Upper lobe of left lung (tissue), 4 donors: ENCODE data around the gene IFNA10.

Experiments
- CTCF ChIP-seq, 6 experiments: fragments of 450-650 bp in 4 of 6; fragments of 200-600 bp in 2 of 6; sonication (generic) in 2 of 6; IDR thresholded peaks; one replicate each; pipeline ENCODE4 v1.5.1; 2016 to 2019; ENCODE audit warnings: antibody characterized with exemption in 6 of 6
- EP300 ChIP-seq, 4 donors: sonication (generic); formaldehyde crosslinking; IDR thresholded peaks; one replicate each; pipeline ENCODE4 v1.5.1; 2017; ENCODE audit warnings: antibody characterized with exemption in 4 of 4, control low read depth in 2 of 4
- POLR2A ChIP-seq, 4 donors: fragments of 450-650 bp; IDR thresholded peaks; one replicate each; pipeline ENCODE4 v1.5.1; 2016 to 2017; ENCODE audit warnings: antibody characterized with exemption in 4 of 4, mild to moderate bottlenecking in 2 of 4
- POLR2AphosphoS5 ChIP-seq, 2 donors: sonication (generic); formaldehyde crosslinking; IDR thresholded peaks; one replicate each; pipeline ENCODE4 v1.5.1; 2017; ENCODE audit warnings: antibody characterized with exemption in 2 of 2

DNA sequence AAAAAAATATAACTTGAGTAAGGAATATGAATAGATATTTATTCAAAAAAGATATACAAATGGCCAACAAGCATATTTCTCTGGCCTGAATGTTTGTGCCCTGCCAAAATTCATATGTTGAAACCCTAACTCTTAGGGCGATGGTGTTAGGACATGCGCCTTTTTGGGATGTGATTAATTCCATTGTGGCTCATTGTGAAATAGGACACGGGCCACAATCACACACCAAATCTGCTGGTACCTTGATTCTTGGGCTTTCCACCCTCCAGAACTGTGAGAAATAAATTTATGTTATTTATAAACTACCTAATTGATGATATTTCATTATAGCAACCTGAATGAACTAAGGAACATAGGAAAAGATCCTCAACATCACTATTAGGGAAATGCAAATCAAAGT lies 34.8 kb downstream of the IFNA10 start:
- TF ChIP-seq CTCF (IDR thresholded peaks at IDR 0.05) = no peak
- no peak for TF ChIP-seq EP300 (IDR thresholded peaks at IDR 0.05)
- TF ChIP-seq POLR2AphosphoS5 (IDR thresholded peaks at IDR 0.05) = no peak
- TF ChIP-seq POLR2A (IDR thresholded peaks at IDR 0.05) = no peak
